Measurements from ENCODE around the gene RNF166. TPM values are rescaled to one million over a fixed set of nuclear protein-coding genes. Genes with fewer than 3 reads are reported as not detected.

Gene RNF166
- total and polyA plus RNA-seq, 2 of the 13 experiments (the other 11 are each of a cell fraction or from before 2014, with no cell fraction given) = 21.4 to 23.0 TPM

- TF ChIP-seq ZNF318 (CRISPR knock-in tag; IDR thresholded peaks at IDR 0.05) = no peak
- peak; percentile 79 for TF ChIP-seq PAXIP1 (CRISPR knock-in tag; conservative IDR thresholded peaks at IDR 0.05)
- 0 out of 2 replicates have a peak, but pooled peaks have one; percentile 16 for TF ChIP-seq MEIS1 (CRISPR knock-in tag; IDR thresholded peaks at IDR 0.05; ENCODE audit: borderline replicate concordance)
- 0 out of 2 replicates have a peak, but pooled peaks have one; percentile 0 for TF ChIP-seq ATF6 (CRISPR knock-in tag; conservative IDR thresholded peaks at IDR 0.05)
- TF ChIP-seq, protein P1, sequence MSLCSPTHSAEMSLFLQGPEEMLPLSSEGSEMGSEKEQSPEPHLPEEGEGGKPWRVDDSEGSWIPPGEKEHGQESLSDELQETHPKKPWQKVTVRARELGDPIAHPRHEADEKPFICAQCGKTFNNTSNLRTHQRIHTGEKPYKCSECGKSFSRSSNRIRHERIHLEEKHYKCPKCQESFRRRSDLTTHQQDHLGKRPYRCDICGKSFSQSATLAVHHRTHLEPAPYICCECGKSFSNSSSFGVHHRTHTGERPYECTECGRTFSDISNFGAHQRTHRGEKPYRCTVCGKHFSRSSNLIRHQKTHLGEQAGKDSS (CRISPR knock-in tag; IDR thresholded peaks at IDR 0.05; ENCODE audit: borderline replicate concordance, low read depth) = no peak
- TF ChIP-seq NONO (IDR thresholded peaks at IDR 0.05) = no peak
- TF ChIP-seq NONO (CRISPR knock-in tag; conservative IDR thresholded peaks at IDR 0.05) = 0 out of 2 replicates have a peak, but pooled peaks have one; percentile 47
- no peak for TF ChIP-seq ZNF674 (CRISPR knock-in tag; IDR thresholded peaks at IDR 0.05; ENCODE audit: low read depth)
- no peak for TF ChIP-seq ZSCAN9 (CRISPR knock-in tag; IDR thresholded peaks at IDR 0.05; ENCODE audit: borderline replicate concordance)
- no peak for TF ChIP-seq PTBP1 (IDR thresholded peaks at IDR 0.05; ENCODE audit: low read depth, low read length, poor library complexity, severe bottlenecking)
Measured at GRCh38 chr16:88687254-88687576, 19.0 kb downstream of the RNF166 start (continued).
